Fibroblast of lung (primary cell): ENCODE results near the gene CPNE4.

Source experiments
- CTCF ChIP-seq, 2 donors: IDR thresholded peaks in 1 of 2; conservative IDR thresholded peaks in 1 of 2; 1 replicate in 1 of 2; 2 replicates in 1 of 2; pipeline ENCODE4 v1.5.1; 2011 to 2012; ENCODE audit warnings: low read length in 2 of 2, control low read depth in 1 of 2, inconsistent platforms in 1 of 2, low read depth in 1 of 2, mild to moderate bottlenecking in 1 of 2
- EZH2 ChIP-seq: IDR thresholded peaks from 2 replicates; pipeline ENCODE4 v1.5.1; 2012; ENCODE audit warnings: low read length, control low read depth, mild to moderate bottlenecking; ENCODE audit errors: missing control alignments

- no peak for TF ChIP-seq CTCF (conservative IDR thresholded peaks at IDR 0.05 in 1 of 2, IDR thresholded peaks at IDR 0.05 in 1 of 2; ENCODE audit: low read depth in 1 of 2, low read length in 2 of 2)
- no peak for TF ChIP-seq EZH2
These were observed 186.8 kb downstream of the CPNE4 start for GRCh38 chr3:131847966-131848510.
